Dermis blood vessel endothelial cell (primary cell): ENCODE measurements around the gene DLGAP4. TPM values are rescaled to one million over a fixed set of nuclear protein-coding genes. Genes with fewer than 3 reads are reported as not detected.
A peak's percentile ranks its signal among the peaks of the same experiment; 100 is the strongest.

Experiments used
- DNase-seq: peaks from one replicate; pipeline ENCODE4 v3.0.0; 2010
- total RNA-seq: library from RNA; depleted of rRNA; stranded (reverse); fragments of >200 nt; gene quantifications from 2 replicates; pipeline ENCODE4 v1.2.3, GENCODE V29; 2014

The DLGAP4 gene
- total RNA-seq, 1 donor from 2014 or later, result 18.4 TPM

DNA sequence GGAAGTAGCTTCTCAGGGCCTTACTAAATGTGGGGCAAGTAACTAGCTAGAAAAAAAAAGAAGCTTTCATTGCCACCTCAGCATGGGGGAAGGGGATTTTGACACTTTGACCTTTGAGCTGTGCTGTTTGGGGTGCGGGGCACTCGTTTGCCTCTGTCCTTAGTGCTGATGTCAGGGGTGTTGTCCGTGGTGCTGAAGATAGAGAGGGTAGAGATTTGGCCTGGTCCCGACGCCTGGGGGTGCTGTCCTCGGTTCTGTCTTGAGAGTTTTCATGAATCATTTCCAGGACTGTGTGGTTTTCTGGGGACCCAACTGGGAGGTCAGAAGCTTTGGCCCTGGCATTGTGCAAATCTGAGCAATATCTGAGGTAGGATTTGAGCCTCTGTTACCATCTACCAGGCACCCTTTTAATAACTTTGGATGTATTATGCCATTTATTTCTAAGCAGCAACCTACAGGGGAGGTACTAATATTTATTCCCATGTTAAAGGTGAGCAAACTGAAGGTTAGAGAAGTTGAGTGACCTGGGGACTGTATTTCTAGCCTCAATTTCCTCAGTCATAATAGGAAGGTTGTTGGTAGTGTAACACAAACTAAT lies 78.0 kb downstream of the DLGAP4 start:
- peak; percentile 55 for DNase-seq

DNA sequence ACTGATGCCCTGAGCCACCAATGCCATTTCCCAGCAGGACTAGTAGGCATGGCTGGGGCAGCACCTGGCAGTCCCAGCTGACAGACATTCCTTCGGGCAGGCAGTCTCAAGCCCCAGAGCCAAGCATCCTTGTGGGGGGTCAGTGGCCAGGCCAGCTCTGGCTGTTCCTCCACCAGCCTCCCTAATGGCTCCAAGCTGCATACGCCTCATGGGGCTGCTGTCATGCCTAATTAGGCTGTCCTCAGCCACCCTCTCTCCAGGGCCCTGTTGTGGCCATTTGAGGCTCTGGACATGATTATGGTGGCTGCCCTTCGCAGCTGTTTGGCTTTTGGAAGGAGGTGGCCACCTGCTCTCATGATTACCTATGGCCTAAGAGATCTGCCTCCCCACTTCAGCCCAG lies 79.4 kb downstream of the DLGAP4 start:
- DNase-seq, result no peak

DNA sequence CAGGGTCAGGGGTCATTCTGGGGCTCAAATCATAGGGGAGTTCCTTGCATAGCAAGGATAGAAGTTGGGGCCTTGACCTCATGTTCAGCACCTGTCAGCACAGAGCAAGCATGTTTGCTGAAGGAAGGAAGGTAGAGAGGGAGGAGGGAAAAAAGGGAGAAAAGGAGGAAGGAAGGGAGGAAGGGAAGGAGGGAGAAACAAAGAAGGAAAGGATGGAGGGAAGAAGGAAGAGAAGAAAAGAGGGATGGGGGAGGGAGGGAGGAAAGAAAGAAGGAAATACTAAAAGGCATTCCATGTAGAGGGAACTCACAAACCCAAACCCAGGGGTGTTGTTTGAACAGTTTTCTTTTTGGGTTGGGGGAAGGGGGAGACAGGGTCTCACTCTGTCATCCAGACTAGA lies 80.1 kb downstream of the DLGAP4 start:
- no peak for DNase-seq

DNA sequence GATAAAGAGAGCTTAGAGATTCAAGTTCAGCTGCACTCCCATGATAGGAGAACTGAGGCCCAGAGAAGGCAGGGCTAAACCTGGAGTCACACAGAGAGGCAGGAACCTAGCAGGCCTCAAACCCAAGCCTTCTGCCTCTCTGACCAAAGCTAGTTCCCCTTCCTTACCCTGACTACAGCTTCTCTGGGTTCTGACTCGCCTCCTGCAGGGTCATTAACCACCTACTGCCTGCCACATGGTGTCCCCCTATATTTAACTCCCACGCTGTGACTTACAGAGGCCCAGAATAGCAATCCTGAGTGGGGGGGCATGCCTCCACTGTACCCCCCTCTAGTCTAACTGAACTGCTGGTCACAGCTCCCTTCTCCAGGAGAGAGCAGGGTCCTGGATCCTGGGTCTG lies 84.1 kb downstream of the DLGAP4 start:
- no peak for DNase-seq

DNA sequence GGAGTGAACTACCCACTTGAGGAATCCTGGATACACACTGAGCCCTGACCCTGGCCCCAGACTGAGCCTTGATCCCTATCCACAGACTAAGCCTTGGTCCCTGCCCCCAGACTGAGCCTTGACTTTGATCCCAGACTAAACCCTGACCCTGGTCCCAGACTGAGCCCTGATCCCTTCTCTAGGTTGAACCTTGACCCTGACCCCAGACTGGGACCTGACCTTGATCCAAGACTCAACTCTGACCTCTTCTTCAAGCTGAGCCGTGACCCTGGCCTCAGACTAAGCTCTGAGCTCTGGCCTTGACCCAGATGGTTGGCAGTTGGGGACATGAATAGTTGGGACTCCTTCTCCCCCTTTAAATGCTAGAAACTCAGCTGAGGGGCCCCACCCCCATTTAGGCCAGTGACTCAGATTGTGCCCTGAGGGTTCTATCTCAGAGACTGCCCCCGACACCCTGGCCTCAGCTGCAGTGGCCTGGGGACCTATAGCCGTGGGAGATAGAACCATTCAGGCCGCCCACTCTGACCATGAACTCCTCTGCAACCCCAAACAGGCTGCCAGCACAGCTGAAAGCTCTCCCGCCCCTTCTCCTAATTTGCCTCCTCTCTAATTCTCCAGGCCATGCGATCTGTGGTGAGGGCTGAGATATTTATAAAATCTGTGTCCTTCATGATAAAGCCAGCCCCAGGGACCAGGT lies 84.7 kb downstream of the DLGAP4 start:
- no peak for DNase-seq

DNA sequence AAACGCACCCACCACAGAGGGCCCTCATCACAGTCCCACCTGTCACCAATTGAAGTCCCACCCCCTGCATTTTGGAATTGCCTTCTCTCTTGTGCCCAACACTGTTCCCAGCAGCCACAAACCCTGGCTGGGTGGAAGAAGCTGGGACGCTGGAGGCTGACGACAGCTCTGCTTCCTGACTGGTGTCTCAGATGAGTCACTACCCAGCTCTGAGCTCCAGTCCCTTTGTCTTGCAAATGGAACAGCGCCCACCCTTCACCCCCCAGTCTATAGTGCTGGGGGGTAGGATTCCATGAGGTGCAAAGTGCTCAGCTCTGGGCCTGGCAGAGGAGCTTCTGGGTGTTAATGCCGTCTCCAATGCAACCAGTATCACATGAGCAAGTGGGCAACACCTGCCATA lies 85.3 kb downstream of the DLGAP4 start:
- DNase-seq, result peak; percentile 53

DNA sequence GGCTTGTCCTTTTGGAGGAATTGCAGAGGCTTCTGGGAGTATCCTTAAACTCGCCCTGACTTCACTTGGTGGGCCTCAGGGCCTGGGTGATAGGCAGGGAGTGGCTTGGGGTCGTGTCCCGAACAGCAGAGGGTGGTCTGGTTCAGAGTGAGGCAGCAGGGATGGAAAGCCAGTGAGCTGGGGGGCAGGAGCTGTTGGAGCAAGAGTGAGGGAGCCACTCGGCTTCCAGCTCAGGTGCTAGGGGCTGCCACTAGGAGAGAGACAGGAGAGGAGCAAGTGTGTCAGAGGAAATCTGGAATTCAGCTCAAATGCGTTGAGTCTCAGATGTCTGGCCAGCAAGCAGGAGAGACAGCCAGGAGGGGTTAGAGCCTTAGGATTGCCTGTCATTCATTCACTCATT lies 85.8 kb downstream of the DLGAP4 start:
- no peak for DNase-seq

DNA sequence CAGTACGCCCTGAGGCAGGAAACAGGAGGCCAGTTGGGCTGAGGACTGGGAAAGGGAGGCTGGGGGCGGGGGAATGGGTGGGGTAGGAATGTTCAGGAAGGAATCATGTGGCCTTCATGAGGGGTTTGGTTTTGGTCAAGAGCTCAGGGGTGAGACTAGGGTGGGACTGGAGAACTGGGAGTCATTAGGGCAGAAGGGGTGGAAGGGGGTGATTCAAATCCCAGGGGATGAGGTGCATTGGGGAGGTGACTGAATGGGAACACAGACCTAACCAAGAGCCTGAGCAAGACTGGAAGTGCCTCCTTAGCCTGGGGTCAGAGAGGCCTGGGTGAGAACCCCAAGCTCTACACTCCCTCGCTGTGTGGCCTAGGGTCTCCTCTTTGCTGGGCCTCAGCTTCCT lies 86.8 kb downstream of the DLGAP4 start:
- DNase-seq, result no peak

DNA sequence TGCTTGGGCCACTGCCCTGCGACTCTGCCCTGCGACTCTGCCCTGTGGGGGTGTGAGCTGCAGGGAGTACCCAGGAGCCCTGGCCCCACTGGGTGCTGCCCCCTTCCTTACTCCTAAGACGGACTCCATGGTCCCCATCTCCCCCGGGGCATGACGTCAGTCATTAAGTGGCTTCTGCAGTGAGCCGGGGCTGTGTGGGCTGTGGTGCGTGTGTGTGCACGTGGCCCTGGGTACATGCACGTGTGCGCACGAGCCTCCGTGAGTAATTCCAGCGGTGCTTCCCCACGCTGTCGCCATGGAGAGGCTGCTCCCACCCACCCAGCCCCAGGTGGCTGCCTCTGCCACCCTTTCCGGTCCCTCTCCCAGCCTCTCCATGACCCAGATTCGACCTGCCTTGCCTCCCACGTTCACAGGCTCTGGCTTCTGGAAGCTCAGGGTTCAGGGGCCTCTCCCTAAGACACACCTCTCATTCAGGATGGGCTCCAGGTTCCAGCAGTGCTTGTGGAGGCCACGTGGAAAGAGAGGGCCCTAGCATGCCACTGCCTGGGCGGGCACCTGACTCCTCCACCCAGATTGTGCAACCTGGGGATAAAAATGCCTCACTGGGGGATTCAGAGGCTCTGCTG lies 88.3 kb downstream of the DLGAP4 start:
- no peak for DNase-seq

DNA sequence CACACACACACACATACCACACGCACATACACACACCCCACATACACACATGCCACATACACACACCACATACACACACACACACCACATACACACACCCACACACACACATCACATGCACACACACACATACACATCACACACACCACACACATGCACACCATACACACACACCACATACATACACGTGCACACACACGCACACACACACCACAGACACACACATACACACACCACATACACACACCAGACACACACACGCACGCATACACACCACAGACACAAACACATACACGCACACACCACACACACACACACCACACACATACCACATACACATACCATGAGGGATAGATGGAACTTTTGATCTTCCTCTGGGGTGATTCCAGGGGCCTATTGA lies 90.2 kb downstream of the DLGAP4 start:
- DNase-seq, result no peak

DNA sequence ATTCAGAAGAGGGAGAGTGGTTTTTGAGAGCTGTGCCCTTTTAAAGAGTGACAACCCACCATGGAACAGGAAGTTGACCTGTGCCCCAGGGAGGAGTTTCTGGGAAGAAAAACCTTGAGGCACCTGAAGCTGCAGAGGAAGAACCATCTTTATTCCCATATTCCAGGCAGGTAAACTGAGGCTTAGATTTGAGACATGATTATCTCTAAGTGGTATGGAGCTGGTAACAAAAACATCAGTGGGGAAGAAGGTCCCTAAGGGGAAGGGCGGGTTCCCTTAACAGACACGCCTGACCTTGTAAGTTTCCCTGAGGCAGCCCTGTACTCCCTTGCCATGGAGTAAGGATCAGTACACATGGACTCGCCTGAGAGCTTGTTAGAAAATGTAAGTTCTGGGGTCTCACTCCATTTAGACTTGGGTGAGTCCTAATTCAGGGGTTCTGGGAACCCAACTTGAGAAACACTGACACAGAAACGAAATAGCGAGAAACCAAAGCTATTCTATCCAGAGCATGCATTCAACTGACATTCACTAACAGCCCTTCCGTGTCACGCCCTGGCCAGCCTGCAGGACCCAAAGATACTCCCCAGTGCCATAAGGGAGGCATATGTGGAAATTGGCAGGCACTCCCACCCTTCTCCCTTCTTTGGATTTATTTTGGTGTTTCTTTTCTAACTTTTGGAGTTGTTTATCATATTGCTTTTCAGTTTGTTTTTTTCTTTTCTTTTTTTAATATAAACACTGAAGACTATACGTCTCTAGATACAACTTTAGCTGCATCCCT lies 90.9 kb downstream of the DLGAP4 start:
- no peak for DNase-seq

DNA sequence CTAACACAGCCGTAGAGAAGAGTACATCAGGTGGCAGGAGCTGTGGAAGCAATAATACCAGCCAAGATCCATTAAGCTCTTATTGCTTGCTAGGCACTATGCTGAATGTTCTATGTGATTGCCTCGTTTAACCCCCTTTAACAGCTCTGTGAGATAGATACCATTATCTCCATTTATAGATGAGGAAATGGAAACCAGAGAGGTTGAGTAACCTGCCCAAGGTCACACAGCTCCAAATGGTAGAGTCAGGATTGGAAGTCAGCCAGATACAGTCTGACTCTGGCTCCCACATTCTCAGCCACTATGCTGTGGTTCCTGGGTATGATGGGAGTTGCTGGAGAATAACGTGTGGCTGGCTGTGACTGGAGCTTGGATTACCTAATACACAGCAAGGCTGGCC lies 92.4 kb downstream of the DLGAP4 start:
- DNase-seq, result no peak

DNA sequence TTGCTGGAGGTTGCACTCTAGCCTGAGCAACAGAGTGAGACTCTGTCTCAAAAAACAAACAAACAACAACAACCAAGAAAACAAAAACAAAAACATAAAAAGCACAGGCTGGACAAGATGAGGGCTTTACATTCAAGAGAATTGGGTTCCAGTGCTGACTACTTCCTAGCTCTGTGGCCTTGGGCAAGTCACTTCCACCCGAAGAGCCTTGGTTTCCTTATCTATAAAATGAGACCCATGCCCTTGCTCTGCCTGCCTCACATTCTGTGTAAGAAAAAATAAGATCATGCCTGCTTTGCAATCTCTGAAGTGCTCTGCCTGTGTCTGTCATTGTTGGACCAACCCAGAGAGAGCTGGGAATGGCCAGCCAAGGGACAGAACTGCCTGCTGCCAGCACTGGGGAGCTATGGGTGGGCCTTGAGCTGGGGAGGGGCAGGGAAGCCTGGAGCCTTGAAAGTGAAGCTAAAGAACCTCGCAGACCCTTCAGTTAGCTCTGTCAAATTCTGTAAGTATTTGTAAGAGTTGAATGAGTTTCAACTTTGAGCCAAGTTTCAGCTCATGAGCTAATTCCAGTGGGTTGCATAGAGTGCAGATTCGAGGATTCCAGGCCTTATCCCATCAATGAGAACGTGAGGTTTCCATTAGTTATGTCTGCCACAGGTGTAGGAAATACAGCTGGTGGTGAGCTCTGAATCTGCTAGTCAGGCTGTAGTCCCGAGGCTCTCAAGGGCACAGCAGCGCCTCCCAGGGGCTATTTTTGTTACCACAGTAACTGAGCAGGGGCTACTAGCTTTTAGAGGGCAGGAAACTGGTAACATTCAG lies 93.2 kb downstream of the DLGAP4 start:
- DNase-seq, result peak; percentile 80

DNA sequence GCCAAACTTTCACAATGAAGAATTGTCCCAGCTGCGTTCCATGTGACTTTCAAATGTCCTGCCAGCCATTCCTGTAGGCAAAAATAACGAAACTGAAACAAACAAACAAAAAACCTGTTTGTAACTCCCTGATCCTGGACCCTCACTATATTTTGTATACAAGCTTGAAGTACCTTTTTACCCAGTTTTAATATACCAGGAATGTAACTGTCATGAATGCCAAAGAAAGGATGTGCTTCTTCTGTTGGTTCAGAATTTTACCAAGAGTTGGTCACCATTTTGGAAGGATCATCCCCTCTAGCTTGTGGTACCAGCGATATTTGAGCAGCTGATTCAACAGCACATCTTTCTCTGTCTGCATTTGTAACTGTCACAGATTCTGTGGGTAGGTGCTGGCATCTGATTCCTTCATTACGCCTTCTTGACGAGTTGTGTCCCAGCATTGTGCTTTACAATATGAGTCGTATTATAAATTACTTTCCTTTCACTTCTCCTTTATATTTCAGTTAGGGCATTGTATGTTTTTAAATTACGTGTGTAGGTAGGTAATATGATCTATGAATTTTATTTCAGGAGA lies 93.9 kb downstream of the DLGAP4 start:
- no peak for DNase-seq

DNA sequence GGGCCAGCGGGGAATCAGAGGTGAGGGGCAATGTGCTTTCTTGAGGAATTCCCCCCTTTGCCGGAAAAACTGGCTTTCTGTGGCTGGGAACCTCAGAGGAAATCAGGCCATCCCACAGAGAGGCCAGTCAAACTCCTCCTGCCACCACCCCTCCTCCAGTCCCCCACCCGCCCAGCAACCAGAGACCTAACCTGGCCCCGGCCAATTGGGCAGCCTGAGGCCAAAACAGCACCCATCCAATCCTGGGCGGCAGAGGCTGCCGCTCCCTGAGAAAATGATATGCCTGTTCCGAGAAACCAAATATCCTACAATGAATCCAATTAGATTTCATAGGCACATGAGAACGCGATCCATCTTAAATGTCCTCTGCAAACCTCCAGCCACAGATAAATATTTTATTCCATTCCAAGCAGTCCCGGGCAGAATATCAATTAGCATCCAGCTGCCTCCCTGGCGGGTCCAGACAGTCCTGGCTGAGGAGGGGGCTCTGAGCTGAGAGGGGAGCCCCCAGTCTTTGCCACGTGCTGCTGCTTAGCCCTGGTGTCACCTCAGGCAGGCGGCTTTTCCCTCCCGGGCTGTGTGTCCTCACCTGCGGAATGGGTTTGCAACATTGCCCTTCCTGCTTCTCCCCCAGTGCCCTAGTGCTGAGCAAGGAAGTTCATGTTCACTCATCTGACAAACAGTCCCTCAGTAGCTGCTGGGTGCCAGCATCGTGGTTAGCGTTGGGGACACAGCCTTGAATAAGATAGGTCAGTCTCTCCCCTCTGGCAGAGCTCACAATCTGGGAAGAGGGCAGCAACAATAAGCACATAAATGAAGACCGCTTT lies 95.0 kb downstream of the DLGAP4 start:
- no peak for DNase-seq

DNA sequence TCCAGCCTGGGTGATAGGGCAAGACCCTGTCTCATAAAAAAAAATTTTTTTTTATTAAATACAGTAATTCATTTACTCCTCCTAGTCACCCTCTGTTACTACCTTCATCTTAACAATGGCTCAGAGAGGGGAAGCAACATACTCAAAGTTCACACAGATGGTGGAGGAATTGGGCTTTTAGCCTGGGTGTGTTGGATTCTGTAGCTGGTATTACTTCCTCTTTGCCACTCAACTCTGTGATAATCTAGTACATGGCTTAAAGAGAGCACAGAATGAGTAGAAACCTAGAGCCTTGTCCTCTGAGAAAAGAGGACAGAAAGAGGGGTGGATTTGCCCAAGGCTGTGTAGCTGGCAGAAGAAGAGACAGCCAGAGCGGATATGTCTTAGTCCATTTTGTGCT lies 96.6 kb downstream of the DLGAP4 start:
- no peak for DNase-seq

DNA sequence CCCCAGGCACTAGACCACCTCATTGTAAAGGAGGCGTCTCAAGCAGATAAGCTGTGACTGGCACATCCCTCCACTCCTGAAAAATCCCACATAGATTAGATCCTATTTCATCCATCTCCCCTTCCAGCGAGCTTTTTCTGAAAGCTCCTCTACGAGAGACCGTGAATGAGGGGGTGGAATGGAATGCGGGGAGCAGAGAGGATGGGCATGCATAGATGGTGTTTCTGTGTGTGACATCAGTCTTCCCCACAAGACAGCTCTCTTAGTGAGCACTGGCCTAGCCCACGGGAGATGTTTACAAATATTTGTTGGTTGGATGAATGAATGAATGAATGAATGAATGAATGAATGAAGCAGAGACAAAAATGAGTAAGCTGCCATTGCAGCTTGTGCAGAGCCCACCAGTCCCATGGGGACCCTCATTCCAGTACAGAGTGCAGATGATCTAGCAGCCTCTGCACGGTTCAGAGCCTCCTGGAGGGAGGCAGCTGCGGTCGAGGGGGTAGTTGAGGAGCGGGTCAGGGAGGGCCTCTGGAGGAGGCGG lies 98.4 kb downstream of the DLGAP4 start:
- no peak for DNase-seq

DNA sequence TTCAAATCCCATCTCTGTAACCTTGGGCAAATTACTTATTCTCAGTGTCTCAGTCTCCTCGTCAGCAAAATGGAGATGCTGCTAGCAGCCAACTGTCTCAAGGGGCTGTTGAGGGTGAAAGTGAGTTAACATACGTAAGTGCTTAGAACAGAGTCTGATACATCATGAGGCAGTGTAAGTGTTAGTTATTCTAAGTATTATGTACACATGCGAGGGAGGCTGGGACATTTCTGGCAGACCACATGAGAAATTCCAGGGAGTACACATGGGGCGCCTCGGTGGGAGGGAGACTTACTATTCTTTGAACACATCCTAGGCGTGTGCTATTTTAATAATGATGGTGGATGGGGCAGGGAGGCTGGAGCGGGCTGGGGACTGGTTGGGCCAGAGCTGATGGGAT lies 99.1 kb downstream of the DLGAP4 start:
- DNase-seq, result no peak

DNA sequence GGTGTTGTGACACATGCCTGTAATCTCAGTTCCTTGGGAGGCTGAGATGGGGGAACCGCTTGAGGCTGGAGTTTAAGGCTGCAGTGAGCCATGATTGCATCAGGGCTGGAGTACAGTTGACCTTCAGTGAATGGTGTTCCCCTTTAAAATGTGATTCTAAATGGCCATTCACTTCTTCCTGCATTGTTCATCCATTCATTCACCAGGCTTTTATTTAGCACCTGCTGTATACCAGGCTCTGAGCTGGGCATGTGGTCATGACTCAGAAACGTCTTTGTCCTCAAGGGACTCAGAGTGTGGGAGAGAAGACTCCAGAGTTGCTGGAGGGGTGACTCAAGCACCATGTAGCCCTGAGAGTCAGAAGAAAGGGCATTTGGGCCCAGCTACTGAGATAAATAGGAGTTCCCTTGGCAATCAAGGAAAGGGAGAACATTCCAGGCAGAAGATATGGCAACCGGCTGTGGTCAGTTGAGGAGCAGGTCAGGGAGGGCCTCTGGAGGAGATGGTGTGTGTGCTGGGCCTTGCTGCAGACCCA lies 101.1 kb downstream of the DLGAP4 start:
- DNase-seq, result no peak

DNA sequence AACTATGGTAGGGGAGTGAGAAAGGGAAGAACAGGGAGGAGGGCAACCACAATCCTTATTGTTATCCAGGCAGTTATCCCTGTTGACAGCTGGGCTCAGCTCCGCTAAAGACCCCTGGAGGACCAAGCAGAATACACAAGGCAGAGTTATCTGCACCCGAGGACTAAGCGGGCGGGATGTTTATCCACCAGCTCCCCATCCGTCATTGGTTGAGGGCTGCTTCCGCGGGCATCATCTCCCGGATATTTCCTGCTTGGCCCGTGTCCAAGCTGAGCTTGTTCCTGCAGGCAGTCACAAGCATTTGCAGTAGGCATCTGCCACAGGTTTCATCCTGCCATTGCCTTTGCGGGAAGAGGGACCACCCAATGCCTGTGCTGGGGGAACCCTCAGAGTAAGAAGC lies 102.1 kb downstream of the DLGAP4 start:
- peak; percentile 74 for DNase-seq
